Measurements from ENCODE around the gene TBX19. TPM values are rescaled to one million over a fixed set of nuclear protein-coding genes. Genes with fewer than 3 reads are reported as not detected.
"Not testable (repeated sequence)": the region's sequence is repeated elsewhere in the genome, so short reads cannot be mapped to it uniquely, and the experiment has no call there.

TBX19 gene
- total and polyA plus RNA-seq, 10 of the 15 experiments (the other 5 are each of a cell fraction or from before 2014, with no cell fraction given), result 0.13 to 6.9 (median 1.2) TPM

GRCh38 chr1:168354335-168355269 is 73.9 kb downstream of the TBX19 start:
- ATAC-seq; H3K9me3 ChIP-seq (replicated peaks; ENCODE audit: control insufficient read depth, insufficient read depth, low read length); intact Hi-C loops (cut with micrococcal nuclease; ENCODE audit: unreplicated experiment); DNase-seq (ENCODE audit: low read depth, low spot score); H3K4me1 ChIP-seq (ENCODE audit: control insufficient read depth, insufficient read depth, low read length); FAIRE-seq; H3K4me3 ChIP-seq; H3K9ac ChIP-seq (ENCODE audit: control insufficient read depth, insufficient read depth, low read length); in situ Hi-C loops (cut with MboI); H3K4me2 ChIP-seq (ENCODE audit: control insufficient read depth, insufficient read depth); H3K36me3 ChIP-seq (ENCODE audit: control insufficient read depth in 2 of 2, insufficient read depth in 2 of 2, low read length in 1 of 2); H3K27ac ChIP-seq (ENCODE audit: control insufficient read depth, insufficient read depth); POLR2A ChIA-PET; H3K79me2 ChIP-seq (ENCODE audit: control insufficient read depth, insufficient read depth, low read length); BruUV-seq (replicated peaks); H4K20me1 ChIP-seq (ENCODE audit: control insufficient read depth, insufficient read depth); H3K27me3 ChIP-seq (replicated peaks in 1 of 2; ENCODE audit: control insufficient read depth in 2 of 2, insufficient read depth in 2 of 2, low read length in 1 of 2); H2AFZ ChIP-seq (ENCODE audit: control insufficient read depth, low read depth, low read length); RAD21 ChIA-PET (ENCODE audit: unreplicated experiment): not testable (repeated sequence)
- ChIA-PET CTCF (interaction anchor here (1.0 kb wide), 1 partner anchor 12 kb away, joined by 4 read pairs; no protein-coding TSS in a partner anchor), SMC1A (ENCODE audit: uncharacterized antibody, unreplicated experiment) (interaction anchor here (0.6 to 2.6 kb wide), 3 partner anchors 12 to 1567 kb away, joined by 3 to 10 read pairs (median 4); no protein-coding TSS in a partner anchor)
- 81% methylated on average over 30 of the region's 36 CpGs for WGBS (ENCODE audit: insufficient coverage, insufficient replicate concordance, low lambda C conversion rate, missing lambda C conversion rate)

GRCh38 chr1:168360151-168361021 is 79.7 kb downstream of the TBX19 start:
- H3K9me3 ChIP-seq (replicated peaks; ENCODE audit: control insufficient read depth, insufficient read depth, low read length), result no peaks in the 10 kb centered on the region
- ChIA-PET POLR2A (no interaction called here), CTCF (interaction anchor here (0.6 to 1.8 kb wide), 5 partner anchors 14 to 278 kb away, joined by 3 to 7 read pairs (median 3); no protein-coding TSS in a partner anchor), SMC1A (ENCODE audit: uncharacterized antibody, unreplicated experiment) (interaction anchor here (0.9 to 1.4 kb wide), 4 partner anchors 8 to 31 kb away, joined by 3 to 4 read pairs (median 4); no protein-coding TSS in a partner anchor), RAD21 (ENCODE audit: unreplicated experiment) (no interaction called here)
- no peaks in the 10 kb centered on the region for H4K20me1 ChIP-seq (ENCODE audit: control insufficient read depth, insufficient read depth)
- no peak overlapping the region for H3K27ac ChIP-seq (ENCODE audit: control insufficient read depth, insufficient read depth)
- no peaks in the 10 kb centered on the region; a peak in 1 of 4 replicates for H3K27me3 ChIP-seq (replicated peaks in 1 of 2; ENCODE audit: control insufficient read depth in 2 of 2, insufficient read depth in 2 of 2, low read length in 1 of 2)
- 56% methylated on average over 7 of the region's 7 CpGs for WGBS (ENCODE audit: insufficient coverage, insufficient replicate concordance, low lambda C conversion rate, missing lambda C conversion rate)
- in situ Hi-C loops (cut with MboI) (no loop called here), intact Hi-C loops (cut with micrococcal nuclease; ENCODE audit: unreplicated experiment) (no loop called here)
- no peaks in the 10 kb centered on the region for H3K4me1 ChIP-seq (ENCODE audit: control insufficient read depth, insufficient read depth, low read length)
- no peaks in the 10 kb centered on the region for H3K79me2 ChIP-seq (ENCODE audit: control insufficient read depth, insufficient read depth, low read length)
- H3K4me3 ChIP-seq, result no peak overlapping the region
- FAIRE-seq (no peak), DNase-seq (ENCODE audit: low read depth, low spot score) (no peak), ATAC-seq (peak; percentile 51; the same call in 2 of the 3 replicates)
- H2AFZ ChIP-seq (ENCODE audit: control insufficient read depth, low read depth, low read length), result no peak overlapping the region
- no TSS peak for BruUV-seq (replicated peaks)
- H3K4me2 ChIP-seq (ENCODE audit: control insufficient read depth, insufficient read depth), result no peak overlapping the region
- H3K9ac ChIP-seq (ENCODE audit: control insufficient read depth, insufficient read depth, low read length), result no peak overlapping the region
- no peaks in the 10 kb centered on the region for H3K36me3 ChIP-seq (ENCODE audit: control insufficient read depth in 2 of 2, insufficient read depth in 2 of 2, low read length in 1 of 2)
- TF ChIP-seq ZNF687 (IDR thresholded peaks at IDR 0.05) (no peak), POLR2A (IDR thresholded peaks at IDR 0.05; ENCODE audit: low read depth, low read length) (no peak), ZNF217 (IDR thresholded peaks at IDR 0.05) (no peak), HDAC2 (IDR thresholded peaks at IDR 0.05) (no peak), CBX5 (IDR thresholded peaks at IDR 0.05; ENCODE audit: low read depth) (no peak), IRF3 (IDR thresholded peaks at IDR 0.05) (no peak)
